ENCODE results near the gene UPK3A.
"Not testable (repeated sequence)": the region's sequence is repeated elsewhere in the genome, so short reads cannot be mapped to it uniquely, and the experiment has no call there.

UPK3A gene

DNA sequence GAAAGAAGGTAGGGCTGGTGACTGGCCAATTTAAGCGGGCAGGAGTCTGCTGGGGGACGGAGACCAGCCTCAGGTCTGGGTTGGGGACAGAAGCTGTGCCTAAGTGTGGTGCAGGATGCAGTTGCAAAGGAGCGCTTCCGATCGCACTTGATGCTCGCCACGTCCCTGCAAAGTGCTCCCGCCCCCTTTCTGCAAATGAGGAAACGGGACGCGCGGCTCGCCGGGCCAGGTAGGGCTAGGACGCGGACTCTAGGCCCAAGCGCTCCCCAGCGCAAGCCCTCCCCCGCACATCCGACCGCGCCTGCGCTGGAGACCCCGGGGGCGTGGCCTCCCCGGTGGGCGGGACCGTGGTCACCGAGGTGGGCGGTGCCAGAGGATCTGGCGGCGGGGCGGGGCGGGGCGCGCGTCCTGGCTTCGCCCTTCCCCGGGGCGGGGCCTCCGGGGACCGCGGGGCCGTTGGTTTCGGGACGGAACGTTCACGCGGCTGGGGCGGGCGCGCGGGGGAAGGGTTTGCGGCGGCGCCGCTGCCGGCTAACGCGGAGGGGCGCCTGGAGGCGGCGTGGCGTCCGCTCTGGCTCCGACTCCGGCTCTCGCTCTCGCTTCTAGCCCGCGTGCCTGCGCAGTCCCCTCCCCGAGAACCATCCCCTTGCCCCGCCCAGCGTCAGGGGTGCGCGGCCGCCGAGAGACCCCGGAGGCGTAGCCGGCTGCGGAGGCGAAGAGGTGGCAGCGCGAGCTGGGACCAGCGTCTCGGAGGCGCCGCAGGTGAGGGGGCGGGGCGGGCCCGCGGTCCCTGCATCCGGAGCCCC, 24.9 kb downstream of the UPK3A start, which contains the start of gene FAM118A:
FAM118A (plus strand) TSS at position 513 of the 806 bp plus-strand sequence. CDS start 12,446 bp downstream, outside the sequence.
- DNase-seq (ENCODE audit: low read depth) = peak; percentile 61

DNA sequence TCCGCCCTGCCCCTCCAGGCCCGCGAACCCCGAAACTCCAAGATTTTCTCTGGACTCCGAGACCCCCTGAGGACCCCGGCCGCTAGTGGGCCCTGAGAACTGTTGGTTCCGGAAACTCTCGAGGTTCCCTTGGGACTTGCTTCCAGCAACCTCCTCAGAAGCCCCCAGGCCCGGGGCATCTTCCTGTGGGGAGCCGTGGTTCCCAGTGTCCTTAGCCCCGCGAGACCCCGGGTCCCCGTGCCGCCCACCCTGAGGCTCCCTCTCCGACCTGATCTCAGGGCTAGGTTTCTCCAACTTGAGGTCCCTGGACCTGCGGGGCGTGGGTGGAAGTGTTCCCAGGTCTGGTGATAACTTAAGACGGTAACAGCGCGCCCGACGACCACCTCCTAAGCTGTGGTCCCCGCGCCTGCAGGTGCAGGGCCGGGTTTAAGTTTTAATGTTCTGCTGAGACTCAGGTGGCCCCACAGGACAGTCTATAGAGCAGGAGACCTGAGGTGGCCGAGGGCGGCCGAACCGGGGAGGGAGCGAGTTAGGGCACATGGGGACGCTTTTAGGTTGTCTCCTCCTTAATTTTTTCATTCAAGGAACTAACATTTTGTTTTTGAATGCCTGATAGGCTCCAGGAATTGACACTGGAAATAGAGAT, 25.7 kb downstream of the UPK3A start:
- no peak for DNase-seq (ENCODE audit: low read depth)

DNA sequence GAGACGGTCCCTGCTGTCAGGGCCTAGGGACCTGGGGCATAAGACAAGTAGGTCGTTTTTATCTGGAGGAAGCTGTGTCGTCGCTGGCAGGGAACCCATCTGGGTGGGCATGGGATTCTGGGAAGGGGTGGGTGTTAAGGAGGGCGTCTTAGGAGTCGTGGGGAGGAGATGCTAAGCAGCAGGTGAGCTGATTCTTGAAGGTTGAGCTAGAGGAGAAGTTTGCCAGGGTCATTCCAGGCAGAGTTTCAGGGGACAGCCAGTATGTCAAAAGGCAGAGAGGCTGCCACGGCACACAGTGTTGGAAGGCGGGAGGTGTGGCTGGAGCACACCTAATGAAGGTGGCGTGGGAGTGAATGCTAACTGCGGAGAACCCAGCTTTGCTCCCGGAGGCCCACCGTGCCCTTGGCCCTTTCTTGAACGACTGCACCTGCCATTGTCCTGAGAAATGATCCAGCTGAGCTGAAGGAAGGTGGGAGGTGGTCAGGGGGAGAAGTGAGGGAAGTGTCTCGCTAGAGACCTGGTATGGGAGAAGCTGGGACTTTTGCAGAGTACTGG, 26.3 kb downstream of the UPK3A start:
- DNase-seq (ENCODE audit: low read depth) = no peak

DNA sequence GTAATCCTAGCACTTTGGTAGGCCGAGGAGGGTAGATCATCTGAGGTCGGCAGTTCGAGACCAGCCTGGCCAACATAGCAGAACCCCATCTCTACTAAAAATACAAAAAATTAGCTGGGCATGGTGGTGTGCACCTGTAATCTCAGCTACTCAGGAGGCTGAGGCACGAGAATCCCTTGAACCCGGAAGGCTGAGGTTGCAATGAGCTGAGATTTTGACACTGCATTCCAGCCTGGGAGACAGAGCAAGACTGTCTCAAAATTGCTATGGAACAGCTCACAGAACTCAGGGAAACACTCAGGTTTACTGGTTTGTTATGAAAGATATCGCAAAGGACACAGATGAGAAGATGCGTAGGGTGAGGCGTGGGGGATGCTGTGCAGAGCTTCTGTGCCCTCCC, 27.7 kb downstream of the UPK3A start:
- no peak for DNase-seq (ENCODE audit: low read depth)

DNA sequence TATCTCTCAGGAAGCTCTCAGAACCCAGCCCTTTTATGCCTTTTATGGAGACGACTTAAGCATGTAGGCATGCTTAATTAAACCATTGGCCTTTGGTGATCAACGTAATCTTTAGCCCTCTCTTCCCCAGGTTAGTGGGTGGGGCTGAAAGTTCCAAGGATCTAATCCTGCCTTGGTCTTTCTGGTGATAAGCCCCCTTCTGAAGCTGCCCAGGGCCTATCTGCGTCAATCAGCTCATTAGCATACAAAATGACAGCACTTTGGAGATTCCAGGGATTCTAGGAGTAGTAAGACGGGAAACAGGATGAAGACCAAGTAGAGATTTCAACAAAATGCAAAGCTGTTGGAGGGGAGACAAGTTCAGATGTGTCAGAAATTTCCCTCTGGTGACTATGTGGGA, 28.1 kb downstream of the UPK3A start:
- no peak for DNase-seq (ENCODE audit: low read depth)

DNA sequence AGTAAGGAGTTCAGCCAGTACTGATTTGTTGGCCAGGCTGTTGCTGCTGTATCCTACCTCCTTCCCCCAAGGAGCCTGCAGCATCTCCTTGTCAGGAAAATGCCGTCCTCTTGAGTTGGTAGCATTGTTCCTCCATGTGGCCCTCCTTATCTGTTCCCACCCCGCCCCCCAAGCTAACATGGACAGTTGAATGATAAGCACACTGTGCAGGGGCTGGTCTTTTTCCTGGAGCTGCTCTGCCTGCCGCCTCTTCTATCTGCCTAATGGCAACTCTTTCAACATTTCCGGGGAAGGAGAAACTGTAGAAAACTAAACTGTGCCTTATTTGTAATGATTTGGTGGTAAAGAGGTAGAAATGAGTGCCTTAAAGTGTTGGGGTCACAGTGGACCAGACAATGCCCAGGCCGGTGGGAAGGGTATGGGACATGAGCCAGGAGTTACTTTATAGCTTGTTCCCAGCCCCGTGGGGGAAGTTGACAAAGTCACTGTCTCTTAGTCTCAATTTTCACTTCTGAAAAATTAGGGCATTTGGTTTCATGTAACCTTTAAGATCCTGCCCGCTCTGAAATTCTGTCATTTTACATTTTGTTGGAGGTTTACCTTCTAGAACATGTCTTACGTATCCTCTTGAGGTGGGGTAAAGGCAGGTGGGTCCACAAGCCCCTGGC, 29.4 kb downstream of the UPK3A start:
- no peak for DNase-seq (ENCODE audit: low read depth)

DNA sequence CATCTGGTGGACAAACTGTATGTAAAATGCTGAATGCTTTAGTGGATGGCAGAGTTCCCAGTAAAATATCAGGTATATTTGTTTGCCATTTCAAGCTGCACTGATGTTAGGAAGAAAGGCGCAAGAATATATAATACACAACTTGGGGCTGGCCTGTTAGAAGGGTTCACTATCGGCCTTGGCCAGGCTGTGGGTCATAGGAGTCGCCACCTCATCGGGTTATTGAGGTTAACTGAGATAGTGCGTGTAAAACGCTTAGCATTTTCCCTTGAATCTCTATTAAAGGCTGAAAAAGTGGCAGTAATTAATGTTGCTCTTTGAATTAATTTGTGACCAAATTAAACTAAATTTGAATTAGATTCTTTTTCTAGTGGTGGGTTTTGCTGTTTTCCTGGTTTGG, 30.0 kb downstream of the UPK3A start:
- no peak for DNase-seq (ENCODE audit: low read depth)

DNA sequence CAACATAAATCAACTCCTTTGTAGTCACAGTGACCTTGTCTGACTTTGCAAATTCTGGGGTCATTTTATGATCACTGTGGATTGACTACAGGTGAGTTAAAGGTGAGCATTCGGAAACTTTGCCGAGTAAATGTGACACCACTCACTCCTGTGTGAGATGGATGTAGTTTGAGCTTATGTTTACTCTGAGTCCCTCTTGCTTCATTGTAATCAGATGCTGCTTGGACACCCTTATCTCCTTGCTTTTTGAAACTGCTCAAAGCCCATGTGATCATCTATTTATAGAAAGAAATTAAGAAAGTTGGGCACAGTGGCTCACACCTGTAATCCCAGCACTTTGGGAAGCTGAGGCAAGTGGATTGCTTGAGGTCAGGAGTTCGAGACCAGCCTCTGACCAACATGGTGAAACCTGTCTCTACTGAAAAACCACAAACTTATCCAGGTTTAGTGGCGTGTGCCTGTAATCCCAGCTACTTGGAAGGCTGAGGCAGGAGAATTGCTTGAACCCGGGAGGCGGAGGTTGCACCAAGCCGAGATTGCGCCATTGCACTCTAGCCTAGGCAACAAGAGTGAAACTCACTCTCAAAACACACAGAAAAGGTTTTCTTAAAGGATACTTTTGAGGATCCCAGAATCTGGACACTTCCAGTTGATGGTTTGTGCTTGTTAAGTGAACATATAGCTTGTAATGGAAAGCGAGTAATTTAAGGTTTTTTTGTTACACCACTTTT, 32.2 kb downstream of the UPK3A start:
- no peak for DNase-seq (ENCODE audit: low read depth)

DNA sequence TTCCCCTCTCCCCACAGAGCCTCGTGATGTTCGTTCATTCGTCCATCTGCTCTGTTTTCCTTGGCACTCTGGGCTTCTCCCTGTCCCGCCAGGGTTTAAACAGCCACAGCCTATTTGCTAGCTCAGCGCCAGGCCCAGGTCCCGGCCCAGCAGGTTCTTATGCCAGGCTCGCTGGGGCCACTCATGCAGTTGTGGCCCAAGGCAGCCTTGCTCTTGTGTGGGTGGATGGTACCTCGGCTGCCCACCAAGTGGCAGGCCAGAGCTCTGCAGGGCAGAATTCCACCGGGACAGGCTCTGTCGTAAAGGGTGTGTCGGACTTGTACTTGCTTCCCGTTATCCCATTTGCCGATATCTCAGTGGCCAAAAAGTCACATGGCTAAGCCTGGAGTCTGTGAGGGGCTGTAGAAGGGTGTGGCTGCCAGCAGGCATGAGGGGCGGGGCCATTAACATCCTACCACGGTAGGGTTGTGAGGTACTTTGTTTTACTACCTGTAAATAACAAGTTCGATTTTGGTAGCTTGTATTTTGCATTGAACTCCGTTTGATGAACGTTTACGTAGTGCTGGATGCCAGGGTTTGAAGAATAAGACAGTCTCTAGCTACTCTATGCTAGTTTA, 32.9 kb downstream of the UPK3A start:
- peak; percentile 36 for DNase-seq (ENCODE audit: low read depth)

DNA sequence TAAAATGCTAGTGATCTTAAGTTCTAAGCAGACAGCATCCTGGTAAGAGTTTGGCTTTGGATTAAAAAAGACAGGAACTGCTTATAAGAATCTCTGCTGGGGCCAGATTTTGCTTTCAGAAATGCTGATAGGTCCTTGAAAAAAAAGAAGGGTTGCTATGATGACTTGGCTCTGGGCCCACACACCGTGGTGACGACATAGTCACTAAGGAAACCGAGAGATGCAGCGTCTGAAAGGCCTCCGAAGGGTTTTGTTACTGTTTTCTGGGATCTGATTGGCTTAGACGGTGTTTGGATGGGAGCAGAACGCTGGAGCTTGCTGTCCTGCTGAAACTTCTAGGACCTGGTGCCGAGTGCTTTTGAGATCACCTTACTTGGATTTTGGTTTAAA, 33.4 kb downstream of the UPK3A start:
- peak; percentile 50 for DNase-seq (ENCODE audit: low read depth)

DNA sequence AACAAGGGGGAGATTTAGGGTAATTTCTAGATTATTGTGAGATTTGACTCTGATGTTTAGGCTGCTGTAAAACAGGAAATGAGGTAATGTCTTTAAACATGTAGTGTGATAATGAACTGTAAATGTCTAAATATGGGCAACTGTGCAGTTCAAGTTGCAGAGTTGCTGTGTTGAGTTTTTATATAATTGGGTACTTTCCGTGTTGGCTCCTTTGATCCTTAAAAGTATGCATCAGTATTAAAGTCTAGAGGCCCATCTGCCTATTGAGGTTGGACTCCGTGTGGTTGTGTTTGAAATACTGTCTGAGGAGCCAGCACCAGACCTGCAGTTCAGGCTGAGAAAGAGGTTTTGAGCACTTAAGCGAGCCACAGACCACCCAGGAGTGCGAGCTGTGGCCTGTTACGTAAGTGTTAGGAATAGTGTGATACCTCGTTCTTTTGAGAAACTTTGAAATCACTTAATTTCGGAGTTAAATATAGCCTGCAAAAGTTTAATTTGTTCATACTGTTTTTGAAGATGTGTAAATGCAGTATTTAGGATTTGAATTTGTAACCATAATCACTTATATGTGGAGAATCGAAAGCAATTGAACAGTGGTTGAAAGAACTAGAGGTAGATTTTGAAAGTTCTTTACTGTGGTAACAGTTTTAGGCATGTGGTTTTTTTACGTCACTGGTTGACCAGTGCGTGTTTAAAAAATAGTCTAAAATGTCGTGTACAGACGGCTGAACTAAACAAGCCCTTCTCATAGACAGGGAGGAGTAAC, 34.0 kb downstream of the UPK3A start:
- DNase-seq (ENCODE audit: low read depth) = no peak

DNA sequence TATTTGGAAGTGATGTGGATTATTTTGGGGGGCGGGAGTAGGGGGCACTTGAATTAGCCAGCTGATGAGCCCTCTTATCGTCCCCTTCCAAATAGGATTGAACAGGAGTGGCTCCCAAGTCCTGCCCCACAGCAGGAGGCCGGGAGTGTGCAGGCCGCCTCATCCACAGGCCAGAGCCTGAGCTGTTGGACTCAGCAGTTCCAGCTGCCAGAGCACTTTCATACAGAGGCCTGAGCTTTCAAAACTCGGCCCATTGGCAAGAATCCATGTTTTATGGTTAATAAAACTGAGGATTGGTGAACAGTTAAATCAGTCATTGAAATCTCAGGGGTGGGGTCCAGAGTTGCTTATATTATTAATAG, 34.6 kb downstream of the UPK3A start:
- no peak for DNase-seq (ENCODE audit: low read depth)

DNA sequence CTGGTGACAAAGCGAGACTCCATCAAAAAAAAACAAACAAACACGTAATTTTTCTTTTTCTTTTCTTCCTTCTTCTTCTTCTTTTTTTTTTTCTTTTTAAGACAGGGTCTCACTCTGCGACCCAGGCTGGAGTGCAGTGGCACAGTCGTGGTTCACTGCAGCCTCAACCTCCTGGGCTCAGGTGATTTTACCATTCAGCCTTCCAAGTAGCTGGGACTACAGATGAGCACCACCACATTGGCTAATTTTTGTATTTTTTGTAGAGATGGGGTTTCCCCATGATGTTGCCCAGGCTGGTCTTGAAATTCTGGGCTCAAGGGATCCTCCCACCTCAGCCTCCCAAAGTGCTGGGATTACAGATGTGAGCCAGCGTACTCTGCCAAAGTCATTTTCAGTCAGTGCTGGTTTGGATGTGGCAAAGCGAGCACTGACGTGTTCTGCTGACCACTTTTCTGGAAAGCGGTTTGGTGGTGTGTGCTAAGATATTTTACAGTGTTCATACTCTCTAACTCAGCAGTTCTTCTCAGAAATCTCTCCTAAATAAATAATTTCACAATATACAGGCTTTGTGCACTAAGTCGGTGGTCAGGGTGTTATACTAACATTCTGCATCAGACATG, 35.7 kb downstream of the UPK3A start:
- DNase-seq (ENCODE audit: low read depth) = no peak

DNA sequence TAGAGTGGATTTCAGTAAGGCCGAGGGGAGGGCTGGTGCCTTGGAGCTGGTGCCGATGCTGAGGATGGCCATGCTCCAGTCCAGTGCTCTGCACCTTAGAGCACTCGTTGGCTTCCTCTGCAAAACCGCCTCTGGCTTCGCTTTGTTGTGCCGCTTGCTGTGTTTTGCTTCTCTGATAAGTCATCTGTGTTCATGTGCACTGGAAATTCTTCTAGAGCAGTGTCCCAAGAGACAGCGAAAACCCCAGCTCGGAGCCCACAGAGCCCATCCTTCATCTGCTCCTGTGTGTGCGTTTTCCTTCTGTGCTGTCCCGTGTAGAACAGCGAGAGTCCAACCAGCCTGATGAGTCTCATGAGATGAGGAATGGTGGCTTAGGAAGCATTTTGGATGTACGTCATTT, 37.1 kb downstream of the UPK3A start:
- no peak for DNase-seq (ENCODE audit: low read depth)

DNA sequence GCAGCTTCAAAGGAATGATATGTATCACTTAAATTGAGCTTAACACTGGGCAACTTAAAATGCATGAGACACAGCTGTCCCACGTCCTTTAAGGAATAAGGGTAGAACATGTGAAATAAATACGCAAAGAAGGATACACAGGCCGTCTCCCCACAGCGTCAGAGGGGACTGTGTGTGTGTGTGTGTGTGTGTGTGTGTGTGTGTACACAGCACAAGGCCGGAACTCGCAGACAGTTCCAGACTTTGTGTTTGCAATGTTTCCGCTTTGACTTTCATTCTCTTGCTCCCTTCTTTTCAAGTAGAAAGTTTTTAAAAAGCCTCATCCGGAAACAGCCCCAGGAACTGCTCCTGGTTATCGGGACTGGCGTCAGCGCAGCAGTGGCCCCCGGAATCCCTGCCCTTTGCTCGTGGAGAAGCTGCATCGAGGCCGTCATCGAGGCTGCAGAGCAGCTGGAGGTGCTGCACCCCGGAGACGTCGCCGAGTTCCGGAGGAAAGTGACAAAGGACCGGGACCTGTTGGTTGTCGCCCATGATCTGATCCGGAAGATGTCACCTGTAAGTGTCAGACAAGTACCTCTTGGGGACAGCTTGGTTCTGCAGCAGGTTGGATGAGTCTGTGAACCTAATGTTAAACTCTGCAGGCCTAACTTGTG, 38.2 kb downstream of the UPK3A start:
- DNase-seq (ENCODE audit: low read depth) = no peak

DNA sequence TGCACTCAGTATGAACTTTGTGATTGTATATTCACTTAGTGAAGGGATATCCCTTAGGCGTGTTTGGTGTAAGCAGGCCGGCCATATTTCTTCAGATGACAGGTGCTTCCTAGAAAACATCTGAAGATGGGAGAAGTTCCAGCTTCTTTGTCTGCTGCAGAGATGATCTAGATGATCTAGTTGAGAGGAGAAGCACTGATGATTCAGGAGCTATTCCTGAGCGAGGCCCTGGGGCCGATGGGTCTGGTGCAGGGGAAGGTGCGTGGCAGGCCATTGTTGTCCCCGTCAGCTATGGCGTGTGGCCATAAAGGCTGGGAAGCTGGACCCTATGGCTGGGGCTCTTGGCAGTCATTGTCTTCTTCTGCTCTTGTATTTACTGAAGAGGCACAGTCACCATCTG, 38.9 kb downstream of the UPK3A start:
- no peak for DNase-seq (ENCODE audit: low read depth)

DNA sequence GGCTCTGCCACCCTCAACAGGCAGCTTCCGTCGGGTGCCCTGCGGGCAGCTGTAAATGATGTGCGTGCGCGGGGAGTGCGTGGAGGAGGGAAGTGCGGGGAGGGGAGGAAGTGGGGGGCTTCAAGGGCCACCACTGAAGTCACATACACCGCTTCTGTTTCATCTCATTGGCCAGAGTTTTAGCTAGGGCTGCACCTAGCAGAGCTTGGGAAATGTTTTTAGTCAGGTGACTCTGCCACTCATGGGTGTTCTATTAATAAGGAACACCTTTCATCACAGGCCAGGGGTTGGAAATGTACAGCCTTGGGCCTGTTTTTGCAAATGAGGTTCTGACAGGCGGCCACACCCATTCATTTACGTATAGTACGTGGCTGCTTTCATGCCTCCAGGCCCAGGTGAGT, 39.6 kb downstream of the UPK3A start:
- no peak for DNase-seq (ENCODE audit: low read depth)

DNA sequence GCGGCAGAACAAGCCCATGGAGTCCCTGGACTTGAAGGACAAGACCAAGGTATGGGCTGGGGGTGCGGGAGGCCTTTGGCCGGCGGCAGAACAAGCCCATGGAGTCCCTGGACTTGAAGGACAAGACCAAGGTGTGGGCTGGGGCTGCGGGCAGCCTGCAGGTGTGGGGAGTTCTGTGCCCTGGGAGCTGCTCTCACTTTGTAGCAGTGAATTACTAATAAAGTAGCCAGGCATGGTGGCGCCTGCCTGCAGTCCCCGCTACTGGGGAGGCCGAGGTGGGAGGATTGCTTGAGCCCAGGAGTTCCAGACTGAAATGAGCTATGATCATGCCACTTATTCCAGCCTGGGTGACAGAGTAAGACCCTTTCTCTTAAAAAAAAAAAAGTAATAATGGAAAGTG, 43.5 kb downstream of the UPK3A start:
- DNase-seq (ENCODE audit: low read depth) = not testable (repeated sequence)

DNA sequence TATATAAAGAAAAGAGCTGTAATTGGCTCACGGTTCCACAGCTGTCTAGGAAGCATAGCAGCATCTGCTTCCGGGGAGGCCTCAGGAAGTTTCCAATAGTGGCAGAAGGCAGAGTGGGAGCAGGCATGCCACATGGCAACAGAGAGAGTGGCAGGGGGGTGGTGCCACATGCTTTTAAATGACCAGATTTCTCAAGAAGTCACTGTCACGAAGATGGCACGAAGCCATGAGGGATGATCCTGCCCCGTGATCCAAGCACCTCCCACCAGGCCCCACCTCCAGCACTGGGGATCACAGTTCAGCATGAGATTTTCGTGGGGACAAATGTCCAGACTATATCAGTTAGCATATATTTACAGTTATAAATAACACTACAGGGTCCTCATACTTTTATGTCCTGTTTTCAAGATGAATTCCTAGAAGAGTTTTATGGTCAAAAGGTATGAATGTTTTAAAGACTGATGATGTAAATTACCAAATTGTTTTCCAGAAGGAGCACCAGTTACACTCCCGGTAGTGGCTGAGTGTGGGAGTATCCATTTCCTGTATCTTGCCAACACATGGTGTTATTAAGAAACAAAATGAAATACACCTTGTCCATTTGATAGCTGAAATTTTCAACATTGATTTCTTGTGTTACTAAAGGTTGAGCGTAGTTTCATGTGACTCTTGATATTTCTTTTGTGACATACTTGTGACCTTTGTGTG, 44.2 kb downstream of the UPK3A start:
- DNase-seq (ENCODE audit: low read depth) = no peak

All from HS-27A (cell line).